DOHH2 (cell line): ENCODE data around the gene SERINC1.

Experiments
- H3F3A ChIP-seq: fragments of 200-600 bp; sonication (generic), shearing (Covaris generic); 2 replicates; pipeline ENCODE4 v1.6.0; 2016; ENCODE audit warnings: antibody characterized with exemption, mild to moderate bottlenecking; ENCODE audit not compliant: control insufficient read depth, insufficient read depth
- H3K27ac ChIP-seq: fragments of 200-600 bp; sonication (generic); 2 replicates; pipeline ENCODE4 v1.5.1; 2014; ENCODE audit warnings: low read depth, mild to moderate bottlenecking, low read length, moderate library complexity
- H3K27me3 ChIP-seq: fragments of 200-600 bp; sonication (generic); 2 replicates; pipeline ENCODE4 v1.6.1; 2014; ENCODE audit warnings: mild to moderate bottlenecking, low read length, mixed read lengths; ENCODE audit not compliant: control insufficient read depth
- H3K36me3 ChIP-seq: fragments of 200-600 bp; sonication (generic); 2 replicates; pipeline ENCODE4 v1.6.1; 2014; ENCODE audit warnings: mild to moderate bottlenecking, low read length, moderate library complexity, mixed read lengths; ENCODE audit not compliant: control insufficient read depth
- H3K4me1 ChIP-seq: fragments of 200-600 bp; sonication (generic); 2 replicates; pipeline ENCODE4 v1.6.1; 2014; ENCODE audit warnings: mild to moderate bottlenecking, low read length, mixed read lengths; ENCODE audit not compliant: control insufficient read depth
- H3K4me2 ChIP-seq: fragments of 200-600 bp; sonication (generic); 2 replicates; pipeline ENCODE4 v1.6.0; 2014; ENCODE audit warnings: mild to moderate bottlenecking, low read length, moderate library complexity
- H3K4me3 ChIP-seq: fragments of 200-600 bp; sonication (generic); 2 replicates; pipeline ENCODE4 v1.5.1; 2014; ENCODE audit warnings: mild to moderate bottlenecking, low read length, mixed read lengths
- H3K79me2 ChIP-seq: fragments of 200-600 bp; sonication (generic); 2 replicates; pipeline ENCODE4 v1.6.1; 2014; ENCODE audit warnings: mild to moderate bottlenecking, low read length, mixed read lengths; ENCODE audit not compliant: control insufficient read depth
- H3K9me2 ChIP-seq: fragments of 200-600 bp; sonication (generic); replicated peaks from 2 replicates; pipeline ENCODE4 v1.6.1; 2014; ENCODE audit warnings: mild to moderate bottlenecking, low read length, mixed read lengths; ENCODE audit not compliant: control insufficient read depth
- H3K9me3 ChIP-seq: fragments of 200-600 bp; sonication (generic); 2 replicates; pipeline ENCODE4 v1.6.1; 2014; ENCODE audit warnings: antibody characterized with exemption, low read length, mixed read lengths; ENCODE audit not compliant: control insufficient read depth, insufficient read depth
- H4K20me1 ChIP-seq: fragments of 200-600 bp; sonication (generic); 2 replicates; pipeline ENCODE4 v1.6.0; 2014; ENCODE audit warnings: low read depth, mild to moderate bottlenecking, antibody characterized with exemption, low read length, moderate library complexity; ENCODE audit not compliant: control insufficient read depth, insufficient read depth
- CTCF ChIP-seq: fragments of 200-600 bp; sonication (generic); IDR thresholded peaks from one replicate; pipeline ENCODE4 v1.5.1; 2014; ENCODE audit warnings: antibody characterized with exemption, mild to moderate bottlenecking, low read depth, low read length; ENCODE audit not compliant: poor library complexity, severe bottlenecking
- EZH2phosphoT487 ChIP-seq: fragments of 200-600 bp; sonication (generic); IDR thresholded peaks from 2 replicates; pipeline ENCODE4 v1.6.1; 2017; ENCODE audit warnings: borderline replicate concordance, mild to moderate bottlenecking, antibody characterized with exemption, low read length, moderate library complexity, mixed read lengths

Gene SERINC1

GRCh38 chr6:122422003-122422402 is 49.6 kb downstream of the SERINC1 start:
- TF ChIP-seq EZH2phosphoT487 (no peak), CTCF (no peak)
- H3K4me1 ChIP-seq, result no peaks in the 10 kb centered on the region
- no peaks in the 10 kb centered on the region for H3K79me2 ChIP-seq
- H3K4me2 ChIP-seq, result no peak overlapping the region
- no peak overlapping the region for H3K4me3 ChIP-seq
- H3K27ac ChIP-seq, result no peak overlapping the region
- no peaks in the 10 kb centered on the region for H4K20me1 ChIP-seq
- H3K9me2 ChIP-seq, result no peaks in the 10 kb centered on the region
- no peaks in the 10 kb centered on the region for H3K9me3 ChIP-seq
- peaks cover 82% of the 10 kb centered on the region for H3K36me3 ChIP-seq
- H3F3A ChIP-seq, result no peaks in the 10 kb centered on the region
- no peaks in the 10 kb centered on the region for H3K27me3 ChIP-seq

- Histone ChIP-seq H3K4me3 (no peak overlapping the region), H3K9me3 (no peaks in the 10 kb centered on the region), H3F3A (no peaks in the 10 kb centered on the region), H3K4me1 (no peaks in the 10 kb centered on the region), H3K4me2 (no peak overlapping the region), H3K79me2 (peaks cover 8% of the 10 kb centered on the region), H3K36me3 (peaks cover 83% of the 10 kb centered on the region), H3K27me3 (no peaks in the 10 kb centered on the region), H3K9me2 (no peaks in the 10 kb centered on the region), H4K20me1 (no peaks in the 10 kb centered on the region), H3K27ac (no peak overlapping the region)
- TF ChIP-seq CTCF (no peak), EZH2phosphoT487 (no peak)
These were observed 54.8 kb downstream of the SERINC1 start for GRCh38 chr6:122416825-122417224.

GRCh38 chr6:122412001-122412400 is 59.6 kb downstream of the SERINC1 start:
- Histone ChIP-seq H3K9me2 (no peaks in the 10 kb centered on the region), H3K27ac (no peak overlapping the region), H3K9me3 (no peaks in the 10 kb centered on the region), H4K20me1 (no peaks in the 10 kb centered on the region), H3K79me2 (peaks cover 55% of the 10 kb centered on the region), H3K36me3 (peaks cover 67% of the 10 kb centered on the region), H3K27me3 (no peaks in the 10 kb centered on the region), H3K4me2 (no peak overlapping the region), H3K4me1 (peaks cover 7% of the 10 kb centered on the region), H3K4me3 (no peak overlapping the region), H3F3A (no peaks in the 10 kb centered on the region)
- no peak for TF ChIP-seq CTCF
- TF ChIP-seq EZH2phosphoT487, result no peak
